HCT116 (cell line): ENCODE results near the gene THADA. TPM values are rescaled to one million over a fixed set of nuclear protein-coding genes. Genes with fewer than 3 reads are reported as not detected.

Source experiments
- ATAC-seq: fragments of 200-7000 bp; cut with Tn5 transposase; 2 replicates; pipeline ENCODE4 v1.9.1; 2020; ENCODE audit warnings: mild to moderate bottlenecking, moderate library complexity
- BruUV-seq: library from RNA; stranded (reverse); fragments of 400-500 nt; replicated peaks from 2 replicates; lab custom pipeline; 2021; lab: Mats Ljungman, UMichigan
- CTCF ChIA-PET: fragments of 300-600 bp; sonication (Branson Sonifier 250); formaldehyde crosslinking; loops from one replicate; lab custom pipeline; 2021; ENCODE audit warnings: antibody characterized with exemption; lab: Charles Lee
- POLR2A ChIA-PET: fragments of 300-600, 350-600 bp; sonication (Branson Sonifier 250); formaldehyde crosslinking; loops from one replicate; lab custom pipeline; 2021; ENCODE audit warnings: antibody characterized with exemption; lab: Charles Lee
- RAD21 ChIA-PET, 2 experiments: fragments of 300-600 bp; sonication (Branson Sonifier 250); formaldehyde crosslinking; loops; one replicate each; lab custom pipeline; 2023; ENCODE audit warnings: low total read pairs in 2 of 2; ENCODE audit not compliant: uncharacterized antibody in 2 of 2, unreplicated experiment in 2 of 2, low non-redundant PET in 1 of 2; lab: Charles Lee
- DNase-seq: peaks from one replicate; pipeline ENCODE4 v3.0.0-alpha.2; 2010; ENCODE audit warnings: low read depth, low spot score
- H2AFZ ChIP-seq: fragments of 200-600 bp; shearing (Covaris generic), sonication (generic); 2 replicates; pipeline ENCODE4 v1.6.1; 2017; ENCODE audit warnings: low read depth, mixed run types, mixed read lengths, antibody characterized with exemption, low read length; ENCODE audit not compliant: poor library complexity, severe bottlenecking
- H3K27ac ChIP-seq: 2 replicates; pipeline ENCODE4 v1.5.1; 2012; ENCODE audit warnings: low read depth, low read length
- H3K27me3 ChIP-seq: fragments of 200-600 bp; sonication (generic); 2 replicates; pipeline ENCODE4 v1.6.1; 2016; ENCODE audit warnings: mixed run types, low read length, mixed read lengths; ENCODE audit not compliant: insufficient read depth
- H3K36me3 ChIP-seq, 2 experiments: fragments of 200-500 bp in 1 of 2; fragments of 200-600 bp in 1 of 2; sonication (Bioruptor generic) in 1 of 2; sonication (generic) in 1 of 2; 2 replicates each; pipeline versions ENCODE4 v1.5.1 to v1.6.1; 2014 to 2016; ENCODE audit warnings: low read length in 2 of 2, inconsistent platforms in 1 of 2, mixed read lengths in 1 of 2, mixed run types in 1 of 2; ENCODE audit not compliant: insufficient read depth in 2 of 2, control insufficient read depth in 1 of 2
- H3K4me1 ChIP-seq, 2 experiments: fragments of 200-600 bp in 1 of 2; sonication (generic) in 1 of 2; 2 replicates each; pipeline versions ENCODE4 v1.5.1 to v1.6.1; 2012 to 2017; ENCODE audit warnings: low read length in 2 of 2, inconsistent platforms in 1 of 2, mild to moderate bottlenecking in 1 of 2, mixed read lengths in 1 of 2, mixed run types in 1 of 2, moderate library complexity in 1 of 2; ENCODE audit not compliant: insufficient read depth in 2 of 2, control insufficient read depth in 1 of 2
- H3K4me2 ChIP-seq: fragments of 200-600 bp; sonication (generic); 2 replicates; pipeline ENCODE4 v1.6.1; 2017; ENCODE audit warnings: mixed run types, low read length, mixed read lengths
- H3K4me3 ChIP-seq, 2 experiments: fragments of 200-600 bp in 1 of 2; sonication (generic) in 1 of 2; replicated peaks in 1 of 2; 2 replicates each; pipeline ENCODE4 v1.5.1; 2011 to 2016; ENCODE audit warnings: low read length in 2 of 2, control low read depth in 1 of 2, low read depth in 1 of 2, mild to moderate bottlenecking in 1 of 2, mixed read lengths in 1 of 2, mixed run types in 1 of 2
- H3K79me2 ChIP-seq: fragments of 200-600 bp; sonication (generic); 2 replicates; pipeline ENCODE4 v1.6.1; 2017; ENCODE audit warnings: mild to moderate bottlenecking, mixed run types, low read length, moderate library complexity, mixed read lengths; ENCODE audit not compliant: insufficient read depth
- H3K9ac ChIP-seq: fragments of 200-600 bp; sonication (generic); 2 replicates; pipeline ENCODE4 v1.6.1; 2016; ENCODE audit warnings: low read length, mixed read lengths
- H3K9me2 ChIP-seq: fragments of 200-600 bp; sonication (generic), shearing (Covaris generic); 2 replicates; pipeline ENCODE4 v1.6.1; 2017; ENCODE audit warnings: mixed run types, mild to moderate bottlenecking, moderate library complexity; ENCODE audit not compliant: insufficient read depth
- H3K9me3 ChIP-seq, 2 experiments: fragments of 200-500 bp in 1 of 2; fragments of 200-600 bp in 1 of 2; sonication (Bioruptor generic) in 1 of 2; sonication (generic) in 1 of 2; 2 replicates each; pipeline ENCODE4 v1.6.1; 2014 to 2017; ENCODE audit warnings: low read length in 2 of 2, mixed read lengths in 2 of 2, inconsistent platforms in 1 of 2, low read depth in 1 of 2, mild to moderate bottlenecking in 1 of 2, mixed run types in 1 of 2, moderate library complexity in 1 of 2; ENCODE audit not compliant: control insufficient read depth in 1 of 2, insufficient read depth in 1 of 2
- H4K20me1 ChIP-seq: fragments of 200-600 bp; sonication (generic), shearing (Covaris generic); 2 replicates; pipeline ENCODE4 v1.6.1; 2017; ENCODE audit warnings: mixed run types, mild to moderate bottlenecking, moderate library complexity; ENCODE audit not compliant: insufficient read depth
- CTCF ChIP-seq, 3 experiments: fragments of 200-600 bp in 1 of 3; sonication (generic) in 1 of 3; IDR thresholded peaks in 2 of 3; conservative IDR thresholded peaks in 1 of 3; 2 replicates each; pipeline ENCODE4 v1.5.1; 2012 to 2017; ENCODE audit warnings: low read depth in 2 of 3, low read length in 2 of 3, antibody characterized with exemption in 1 of 3, borderline replicate concordance in 1 of 3, control low read depth in 1 of 3, mild to moderate bottlenecking in 1 of 3, mixed read lengths in 1 of 3, mixed run types in 1 of 3, moderate library complexity in 1 of 3; ENCODE audit not compliant: insufficient read depth in 1 of 3
- ELF1 ChIP-seq: IDR thresholded peaks from 2 replicates; pipeline ENCODE4 v1.6.1; 2012; ENCODE audit warnings: low read depth, borderline replicate concordance
- FOSL1 ChIP-seq: IDR thresholded peaks from 2 replicates; pipeline ENCODE4 v1.6.1; 2012; ENCODE audit warnings: low read depth
- JUND ChIP-seq: IDR thresholded peaks from 2 replicates; pipeline ENCODE4 v1.6.1; 2012
- RAD21 ChIP-seq: IDR thresholded peaks from 2 replicates; pipeline ENCODE4 v1.6.1; 2012; ENCODE audit warnings: low read depth, mild to moderate bottlenecking
- REST ChIP-seq: IDR thresholded peaks from 2 replicates; pipeline ENCODE4 v1.6.1; 2012; ENCODE audit warnings: low read depth
- SP1 ChIP-seq: IDR thresholded peaks from 2 replicates; pipeline ENCODE4 v1.6.1; 2012; ENCODE audit warnings: low read depth
- YY1 ChIP-seq: IDR thresholded peaks from 2 replicates; pipeline ENCODE4 v1.6.1; 2011; ENCODE audit warnings: low read length, low read depth, moderate library complexity, mild to moderate bottlenecking; ENCODE audit not compliant: insufficient replicate concordance; ENCODE audit errors: extremely low read depth
- intact Hi-C: fragments of 100-400 bp; cut with micrococcal nuclease; formaldehyde crosslinking; loops from 2 replicates; pipeline ENCODE4 v1.10.0; 2022
- total RNA-seq: library from RNA; stranded (reverse); gene quantifications from one replicate; pipeline ENCODE4 v1.2.1, GENCODE V29; 2021; ENCODE audit not compliant: unreplicated experiment

Gene THADA
- total RNA-seq, 1 experiment from 2014 or later, result 30.7 TPM

DNA sequence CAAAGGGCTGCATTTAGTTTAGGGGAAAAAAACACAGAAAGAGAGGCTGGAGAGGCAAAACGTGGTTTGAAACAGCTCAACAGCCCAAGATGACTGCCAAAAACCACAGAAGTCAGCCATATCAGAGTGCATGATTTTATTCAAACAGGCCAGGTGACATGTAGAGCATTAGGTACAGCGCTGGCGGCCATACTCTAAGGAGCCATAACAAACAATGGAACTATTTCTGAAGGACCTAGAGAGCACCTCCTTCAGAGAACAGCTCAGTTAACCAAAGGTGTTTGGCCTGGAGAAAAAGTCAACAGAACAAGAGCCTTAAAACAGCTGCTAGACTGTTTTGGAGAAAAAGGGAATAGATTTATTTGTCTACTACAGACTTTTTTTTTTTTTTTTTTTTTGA is 2.6 kb downstream of the THADA start (continued):
- no peak for TF ChIP-seq REST
- TF ChIP-seq JUND, result no peak
- no peak for TF ChIP-seq FOSL1
- no peak for TF ChIP-seq SP1
- TF ChIP-seq RAD21, result no peak

DNA sequence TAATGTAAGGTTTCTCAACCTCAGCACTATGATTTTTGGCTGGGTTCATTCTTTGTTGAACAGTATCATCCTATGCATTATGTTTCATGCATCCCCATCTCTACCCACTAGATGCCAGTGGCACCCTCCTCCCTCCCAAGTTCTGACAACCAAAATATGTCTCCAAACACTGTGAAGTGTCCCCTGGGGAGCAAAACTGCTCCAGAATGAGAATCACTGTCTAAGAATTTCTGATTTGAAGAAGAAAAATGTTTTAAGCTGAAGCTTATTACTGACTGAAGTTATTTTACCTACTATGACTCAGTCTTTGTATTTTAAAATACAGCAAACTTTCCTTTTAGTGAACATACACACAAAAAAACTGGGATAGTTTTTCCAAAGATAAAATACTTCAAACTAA is 3.4 kb downstream of the THADA start:
- Histone ChIP-seq H3K9me2 (no peaks in the 10 kb centered on the region), H3K4me2 (no peak overlapping the region), H3K27me3 (no peaks in the 10 kb centered on the region), H3K27ac (no peak overlapping the region), H2AFZ (no peak overlapping the region), H3K79me2 (peaks cover 31% of the 10 kb centered on the region), H3K9me3 (no peaks in the 10 kb centered on the region), H4K20me1 (no peaks in the 10 kb centered on the region), H3K9ac (no peak overlapping the region), H3K36me3 (peaks cover 14 to 22% of the 10 kb centered on the region in 2 experiments; a peak in 3 of 4 replicates), H3K4me3 (no peak overlapping the region), H3K4me1 (peaks cover 5 to 12% of the 10 kb centered on the region in 2 experiments; a peak in 3 of 4 replicates)
- intact Hi-C loops, result no loop called here
- CTCF ChIA-PET, result interaction anchor here (1.4 kb wide), 1 partner anchor 15 kb away, joined by 3 read pairs; no protein-coding TSS in a partner anchor
- TF ChIP-seq CTCF (IDR thresholded peaks at IDR 0.05 in 2 of 3, conservative IDR thresholded peaks at IDR 0.05 in 1 of 3; ENCODE audit: borderline replicate concordance in 1 of 3, insufficient read depth in 1 of 3, low read depth in 2 of 3, low read length in 2 of 3), result peak in 1 of 3 experiments; percentile 15; a peak in 1 of 6 replicates
- TF ChIP-seq YY1, result no peak
- TF ChIP-seq ELF1, result no peak
- POLR2A ChIA-PET, result no interaction called here
- DNase-seq (no peak), ATAC-seq (no peak)
- RAD21 ChIA-PET, result no interaction called here
- no TSS peak for BruUV-seq
